HFF-Myc (cell line): ENCODE measurements around the gene COX5B.
A peak's percentile ranks its signal among the peaks of the same experiment; 100 is the strongest.

Experiments used
- DNase-seq: peaks from one replicate; pipeline ENCODE4 v3.0.0-alpha.2; 2011; ENCODE audit warnings: low read depth; ENCODE audit errors: extremely low read depth
- H3K4me3 ChIP-seq: replicated peaks from 2 replicates; pipeline ENCODE4 v1.5.1; 2011; ENCODE audit warnings: low read depth, mild to moderate bottlenecking, control low read depth, low read length
- TF ChIP-seq, protein P1 (sequence below): IDR thresholded peaks from 2 replicates; pipeline ENCODE4 v1.5.1; 2012; ENCODE audit warnings: mild to moderate bottlenecking, low read depth, low read length, control low read depth; ENCODE audit errors: missing control alignments

Gene COX5B

DNA sequence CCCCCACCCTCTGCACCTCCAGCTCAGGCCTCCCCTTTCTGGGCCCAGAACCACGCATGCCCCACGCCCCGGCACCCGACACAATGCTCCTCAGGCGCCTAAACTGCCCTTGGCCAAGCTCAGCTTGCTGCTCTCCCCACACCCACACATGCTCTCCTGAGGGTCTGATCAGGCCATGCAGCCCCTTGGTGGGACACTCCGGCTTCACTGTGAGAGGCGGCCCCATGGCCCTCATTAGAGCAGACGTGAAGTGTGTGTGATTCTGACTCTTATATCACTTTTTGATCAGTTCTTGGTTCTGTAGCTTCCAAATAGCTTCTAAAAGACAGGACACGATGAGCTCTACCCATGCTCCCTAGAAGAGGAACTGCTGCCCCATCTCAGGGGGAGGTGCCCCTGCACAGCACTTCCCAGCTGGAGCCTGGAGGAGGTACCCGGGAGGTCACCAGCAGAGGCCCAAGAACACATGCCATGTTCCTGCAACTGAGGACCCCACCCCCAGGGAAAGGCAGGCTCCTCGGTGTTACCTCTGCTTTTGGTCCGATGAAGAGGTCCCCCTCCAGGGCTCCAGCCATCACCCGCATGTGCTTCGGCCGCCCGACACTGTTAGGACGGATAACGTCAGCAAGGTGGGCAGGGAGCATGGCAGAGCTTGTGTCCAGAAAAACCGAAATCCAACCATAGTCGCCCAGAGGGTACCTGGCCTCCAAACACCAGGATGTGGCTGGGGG, 14.3 kb downstream of the COX5B start:
- TF ChIP-seq, protein P1, sequence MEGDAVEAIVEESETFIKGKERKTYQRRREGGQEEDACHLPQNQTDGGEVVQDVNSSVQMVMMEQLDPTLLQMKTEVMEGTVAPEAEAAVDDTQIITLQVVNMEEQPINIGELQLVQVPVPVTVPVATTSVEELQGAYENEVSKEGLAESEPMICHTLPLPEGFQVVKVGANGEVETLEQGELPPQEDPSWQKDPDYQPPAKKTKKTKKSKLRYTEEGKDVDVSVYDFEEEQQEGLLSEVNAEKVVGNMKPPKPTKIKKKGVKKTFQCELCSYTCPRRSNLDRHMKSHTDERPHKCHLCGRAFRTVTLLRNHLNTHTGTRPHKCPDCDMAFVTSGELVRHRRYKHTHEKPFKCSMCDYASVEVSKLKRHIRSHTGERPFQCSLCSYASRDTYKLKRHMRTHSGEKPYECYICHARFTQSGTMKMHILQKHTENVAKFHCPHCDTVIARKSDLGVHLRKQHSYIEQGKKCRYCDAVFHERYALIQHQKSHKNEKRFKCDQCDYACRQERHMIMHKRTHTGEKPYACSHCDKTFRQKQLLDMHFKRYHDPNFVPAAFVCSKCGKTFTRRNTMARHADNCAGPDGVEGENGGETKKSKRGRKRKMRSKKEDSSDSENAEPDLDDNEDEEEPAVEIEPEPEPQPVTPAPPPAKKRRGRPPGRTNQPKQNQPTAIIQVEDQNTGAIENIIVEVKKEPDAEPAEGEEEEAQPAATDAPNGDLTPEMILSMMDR, result no peak
- no peak overlapping the region for H3K4me3 ChIP-seq
- no peak for DNase-seq

DNA sequence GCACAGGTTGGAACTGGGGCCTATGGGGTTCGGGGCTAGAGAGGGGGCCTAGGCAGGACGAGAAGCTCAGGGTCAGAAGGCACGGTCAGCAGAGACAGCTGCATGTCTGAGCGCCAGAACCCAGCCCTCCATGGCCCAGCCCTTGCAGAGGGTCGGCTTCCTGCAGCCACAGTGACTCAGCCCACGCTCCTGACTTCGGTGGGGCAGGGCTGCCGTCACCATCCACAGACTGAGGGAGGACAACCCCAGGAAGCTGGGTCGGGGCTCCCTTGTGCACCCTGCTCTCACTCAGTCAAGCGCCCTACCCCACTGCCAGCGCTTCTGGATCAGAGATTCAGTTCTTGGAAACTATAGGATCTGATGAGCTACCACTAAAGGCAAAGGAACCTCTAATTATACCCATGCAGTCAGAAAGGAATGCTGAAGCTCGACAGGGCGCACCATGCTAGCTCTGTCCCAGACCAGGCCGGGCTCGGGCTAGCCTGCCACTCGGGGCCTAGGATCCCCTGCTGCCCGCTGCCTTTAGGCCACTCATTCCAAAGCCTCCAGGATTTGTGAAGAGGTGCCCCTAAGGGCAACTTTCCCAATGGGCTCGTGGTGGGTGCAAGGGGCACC, 15.0 kb downstream of the COX5B start:
- DNase-seq, result no peak
- H3K4me3 ChIP-seq, result no peak overlapping the region
- TF ChIP-seq, protein P1, result no peak

DNA sequence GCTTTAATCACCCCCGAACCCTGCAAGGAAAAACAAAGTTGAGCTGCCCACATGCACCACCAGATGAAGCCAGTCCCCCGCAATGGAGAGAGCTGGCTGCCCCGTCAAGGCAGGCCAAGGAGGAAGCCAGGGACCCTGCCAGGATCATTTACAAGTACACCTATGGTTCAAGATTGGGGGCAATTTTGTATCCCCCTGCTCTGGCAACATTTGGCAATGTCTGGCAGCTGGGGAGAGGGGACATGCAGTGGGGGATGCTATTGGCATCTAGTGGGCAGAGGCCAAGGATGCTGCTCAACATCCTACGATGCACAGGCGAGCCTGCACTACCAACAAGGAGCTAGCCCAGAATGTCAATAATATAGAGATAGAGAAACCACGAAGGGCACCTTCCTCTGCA, 16.1 kb downstream of the COX5B start:
- DNase-seq, result no peak
- TF ChIP-seq, protein P1, result no peak
- H3K4me3 ChIP-seq, result peak overlapping the region; percentile 93

DNA sequence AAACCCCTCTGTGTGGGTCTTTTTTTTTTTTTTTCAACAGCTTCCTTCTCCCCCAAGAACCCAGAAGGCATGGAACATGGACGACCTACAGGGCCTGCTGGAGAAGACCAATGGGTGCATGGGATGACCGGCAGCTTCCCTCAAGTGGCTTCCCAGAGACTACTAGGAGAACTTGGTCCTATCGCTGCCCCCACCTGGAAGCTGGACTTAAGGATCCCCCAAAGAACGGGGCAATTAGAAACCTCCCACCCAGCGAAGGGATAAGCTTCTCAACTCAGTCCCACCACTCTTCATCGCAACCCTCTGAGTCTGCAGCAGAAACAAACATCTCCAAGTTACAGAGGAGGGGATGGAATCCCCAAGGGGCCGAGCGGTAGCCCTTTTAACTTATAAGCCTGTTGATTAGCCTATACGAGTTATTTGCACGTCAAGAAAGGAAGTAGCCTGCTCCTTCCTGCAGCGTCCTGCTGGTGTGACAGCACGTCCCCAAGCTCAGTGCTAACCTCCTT, 16.6 kb downstream of the COX5B start:
- TF ChIP-seq, protein P1, result no peak
- no peak for DNase-seq
- peak overlapping the region; percentile 93 for H3K4me3 ChIP-seq

DNA sequence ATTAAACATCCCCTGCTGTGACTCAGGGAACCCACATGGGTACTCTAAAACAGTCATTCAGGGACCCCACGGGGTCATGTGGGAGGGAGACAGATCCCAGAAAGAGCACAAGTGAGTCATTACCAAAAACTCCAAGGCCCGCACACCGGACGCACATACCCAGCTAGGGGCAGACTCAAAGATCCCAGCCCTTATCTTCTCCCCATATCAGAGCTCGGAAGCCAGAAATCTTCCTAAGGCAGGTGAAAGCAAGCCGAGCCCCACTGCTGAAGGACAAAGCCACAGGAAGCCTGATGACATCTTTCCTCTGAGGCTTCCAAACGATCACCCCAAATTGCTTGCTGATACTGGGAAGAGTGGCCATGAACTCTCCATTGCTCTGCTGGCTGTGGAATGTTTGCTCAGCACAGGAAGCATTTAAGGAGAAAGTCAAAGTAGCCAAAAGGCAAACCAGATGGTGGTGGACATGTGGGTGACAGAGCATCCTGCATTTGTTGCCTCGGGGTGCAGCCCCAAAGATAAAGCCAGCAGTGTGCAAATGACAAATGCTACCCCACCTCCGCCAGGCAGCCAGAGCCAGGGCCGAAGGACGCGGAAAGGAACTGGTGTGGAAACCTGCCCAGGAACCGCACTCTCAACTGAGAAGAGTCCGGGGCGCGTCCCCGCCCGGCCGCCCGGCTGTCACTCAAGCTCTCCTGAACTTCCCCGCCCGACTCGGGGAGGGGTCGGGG, 17.2 kb downstream of the COX5B start:
- DNase-seq, result peak; percentile 73
- peak overlapping the region; percentile 93 for H3K4me3 ChIP-seq
- TF ChIP-seq, protein P1, result no peak

DNA sequence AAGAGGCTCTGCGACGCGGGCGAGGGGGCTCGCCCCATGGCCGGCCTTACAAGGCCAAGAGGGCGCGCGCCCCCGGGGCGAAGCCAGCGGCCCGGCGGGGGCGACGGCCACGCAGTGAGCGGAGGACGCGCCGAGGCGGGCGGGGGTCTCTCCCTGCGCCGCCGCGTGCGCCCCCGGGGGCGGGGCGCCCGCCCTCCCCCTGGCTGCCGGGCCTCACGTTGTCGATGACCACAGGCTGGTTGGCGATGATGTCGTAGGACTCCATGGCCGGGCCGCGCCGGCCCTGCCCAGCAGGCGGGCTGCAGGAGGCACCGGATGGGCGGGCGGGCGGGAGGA, 17.7 kb downstream of the COX5B start:
- peak overlapping the region; percentile 93 for H3K4me3 ChIP-seq
- no peak for DNase-seq

More for the DNA sequence above, 17.7 kb downstream of the COX5B start:
- TF ChIP-seq, protein P1, result no peak
